T47D (cell line): ENCODE measurements around the gene TNRC6C.

Source experiments
- DNase-seq, 2 experiments: peaks; one replicate each; pipeline versions ENCODE4 v3.0.0 to v3.0.0-alpha.2; 2011 to 2012; ENCODE audit warnings: low read depth in 1 of 2, low spot score in 1 of 2
- JUND ChIP-seq: IDR thresholded peaks from 2 replicates; pipeline ENCODE4 v1.6.1; 2012; ENCODE audit warnings: low read depth
- in situ Hi-C: cut with HindIII; loops from 2 replicates; pipeline ENCODE4 v1.10.0; 2016; ENCODE audit warnings: low sequenced_read_pairs, low pct_unique_long_range_greater_than_20kb

Gene TNRC6C

GRCh38 chr17:77942112-77942988 lies 16.2 kb upstream of the TNRC6C start:
- no peak for DNase-seq
- in situ Hi-C loops, result no loop called here

DNA sequence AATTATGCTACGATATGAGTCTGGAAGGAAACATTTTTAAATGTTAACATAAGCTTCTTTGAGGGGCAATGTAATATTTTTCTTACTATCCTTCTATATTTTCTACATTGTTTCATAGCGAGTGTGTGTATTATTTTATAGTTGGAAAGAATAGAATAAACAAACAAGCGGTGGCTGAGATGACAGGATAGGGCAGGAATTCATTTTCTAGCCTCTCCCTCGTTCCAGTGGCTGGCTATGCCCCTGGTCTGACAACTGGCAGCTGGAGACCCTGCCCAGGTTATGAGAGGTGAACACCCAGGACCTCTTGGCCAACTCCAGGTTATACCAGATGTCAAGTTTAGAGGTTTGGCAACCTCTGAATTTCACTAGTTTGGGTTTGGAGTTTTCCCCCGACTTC lies 14.5 kb upstream of the TNRC6C start:
- DNase-seq, result no peak
- in situ Hi-C loops, result no loop called here
- no peak for TF ChIP-seq JUND

More at GRCh38 chr17:77942112-77942988, 16.2 kb upstream of the TNRC6C start:
- TF ChIP-seq JUND, result no peak

DNA sequence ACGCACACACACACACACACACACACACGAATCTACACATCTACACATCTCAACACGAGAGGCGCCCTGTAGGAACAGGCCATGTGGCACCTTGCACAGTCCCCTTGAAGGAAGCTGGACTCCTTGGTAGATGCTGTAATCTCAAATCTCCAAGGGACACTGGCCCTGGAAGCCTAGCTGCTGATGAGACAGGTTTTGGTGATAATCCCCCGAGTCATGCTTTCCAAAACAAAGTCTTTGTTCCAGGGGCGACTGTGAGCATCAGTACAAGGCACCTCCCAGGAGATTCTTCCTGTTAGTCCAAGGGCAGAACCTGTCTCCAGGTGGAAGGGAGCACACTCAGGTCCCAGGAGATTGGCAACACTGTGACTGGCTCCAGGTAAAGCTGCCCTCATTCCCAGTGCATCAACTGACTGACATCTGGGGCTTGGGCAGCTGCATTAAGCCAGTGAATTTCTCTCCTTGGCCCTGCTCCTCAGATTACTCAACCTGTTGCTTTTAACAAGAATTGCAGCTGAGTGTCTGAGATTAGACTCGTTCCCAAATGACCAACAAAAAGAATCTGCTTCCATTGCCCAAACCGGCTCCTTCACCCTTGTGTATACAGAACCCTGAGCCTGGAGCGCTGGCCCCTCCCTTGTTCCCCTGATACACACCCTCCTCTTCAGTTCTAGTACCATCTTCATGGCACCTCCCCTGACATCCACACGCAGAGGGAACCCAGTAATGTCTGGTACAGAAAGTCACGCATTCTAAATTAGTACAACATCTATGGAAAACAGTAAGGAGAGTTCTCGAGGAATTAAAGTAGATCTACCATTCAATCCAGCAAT lies 13.9 kb upstream of the TNRC6C start:
- TF ChIP-seq JUND, result no peak
- no peak for DNase-seq
- in situ Hi-C loops, result no loop called here

DNA sequence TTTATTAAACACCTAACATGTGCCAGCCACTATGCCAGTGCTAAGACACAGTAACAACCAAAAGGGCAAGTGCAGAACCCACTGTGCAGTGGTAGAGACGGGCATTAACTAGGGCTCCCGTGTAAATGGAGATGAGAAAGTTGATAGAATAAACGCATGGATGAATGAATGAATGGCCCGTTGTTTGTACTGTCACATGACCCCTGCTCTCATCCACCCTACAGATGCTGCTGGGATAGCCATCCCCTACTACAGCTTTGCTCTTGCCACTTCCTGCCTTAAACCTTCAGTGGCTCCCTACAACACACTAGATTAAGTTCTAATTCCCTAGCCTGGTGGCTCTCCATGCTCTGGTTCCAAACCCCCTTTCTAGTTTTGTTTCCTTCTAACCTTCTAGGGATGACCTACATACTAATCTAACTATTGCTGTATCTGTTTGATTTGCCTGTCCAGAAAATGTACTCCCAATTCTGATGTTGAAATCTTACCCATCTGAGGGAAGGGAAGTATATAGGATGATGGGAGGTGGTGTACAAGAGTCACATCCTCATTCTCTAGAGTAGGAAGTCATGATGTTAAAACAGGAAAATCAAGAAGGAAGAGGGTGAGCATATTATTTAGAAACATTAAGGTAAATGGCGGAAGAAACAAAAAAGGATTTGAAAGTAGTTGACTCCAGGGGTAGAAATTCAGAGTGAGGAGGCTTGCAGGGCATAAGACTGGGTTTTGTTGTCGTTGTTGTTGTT lies 11.4 kb upstream of the TNRC6C start:
- TF ChIP-seq JUND, result no peak
- in situ Hi-C loops, result no loop called here
- DNase-seq, result no peak

DNA sequence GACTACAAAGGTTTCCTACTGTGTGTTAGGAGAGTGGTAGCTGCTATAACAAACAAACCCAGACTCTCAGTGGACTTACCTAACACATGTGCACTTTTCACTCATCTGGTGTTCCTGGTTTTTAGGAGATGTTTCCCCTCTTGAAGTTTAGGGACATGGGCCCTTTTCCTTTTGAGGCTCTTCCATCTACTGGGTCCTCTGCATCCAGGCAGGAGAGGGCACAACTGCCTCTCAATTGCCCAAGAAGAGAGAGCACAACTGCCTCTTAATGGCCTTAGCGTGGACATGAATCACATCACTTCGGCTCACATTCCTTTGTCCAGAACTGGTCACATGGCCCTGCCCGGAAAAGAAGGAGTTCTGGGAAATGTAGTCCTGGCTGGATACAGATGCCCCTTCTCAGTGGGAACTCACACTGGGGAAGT lies 9.8 kb upstream of the TNRC6C start:
- peak; percentile 68 to 69 for DNase-seq
- in situ Hi-C loops, result no loop called here

GRCh38 chr17:77951123-77951522 lies 7.4 kb upstream of the TNRC6C start:
- in situ Hi-C loops, result no loop called here
- TF ChIP-seq JUND, result no peak
- peak; percentile 62 to 70 for DNase-seq

More for the DNA sequence above, 9.8 kb upstream of the TNRC6C start:
- TF ChIP-seq JUND, result no peak

DNA sequence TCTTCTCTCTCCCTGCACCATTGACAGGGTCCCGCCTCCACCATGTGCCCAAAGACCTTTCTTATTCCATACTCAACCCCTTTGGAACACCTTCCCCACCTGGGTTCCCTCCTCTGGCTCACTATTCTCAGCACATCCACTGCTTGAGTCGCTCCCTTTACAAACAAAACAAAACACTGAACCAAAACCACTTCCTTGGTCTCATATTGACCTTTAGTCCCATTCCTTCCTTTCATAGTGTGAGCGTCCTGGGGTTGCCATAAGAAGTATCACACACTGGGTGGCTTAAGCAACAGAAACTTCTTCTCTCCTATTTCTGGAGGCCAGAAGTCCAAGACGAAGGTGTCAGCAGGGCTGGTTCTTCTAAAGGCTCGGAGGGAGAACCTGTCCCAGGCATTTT lies 6.1 kb upstream of the TNRC6C start:
- in situ Hi-C loops, result no loop called here
- no peak for DNase-seq
- TF ChIP-seq JUND, result no peak

GRCh38 chr17:77957235-77957856 lies 1.2 kb upstream of the TNRC6C start:
- in situ Hi-C loops, result no loop called here
- DNase-seq, result no peak
- no peak for TF ChIP-seq JUND

DNA sequence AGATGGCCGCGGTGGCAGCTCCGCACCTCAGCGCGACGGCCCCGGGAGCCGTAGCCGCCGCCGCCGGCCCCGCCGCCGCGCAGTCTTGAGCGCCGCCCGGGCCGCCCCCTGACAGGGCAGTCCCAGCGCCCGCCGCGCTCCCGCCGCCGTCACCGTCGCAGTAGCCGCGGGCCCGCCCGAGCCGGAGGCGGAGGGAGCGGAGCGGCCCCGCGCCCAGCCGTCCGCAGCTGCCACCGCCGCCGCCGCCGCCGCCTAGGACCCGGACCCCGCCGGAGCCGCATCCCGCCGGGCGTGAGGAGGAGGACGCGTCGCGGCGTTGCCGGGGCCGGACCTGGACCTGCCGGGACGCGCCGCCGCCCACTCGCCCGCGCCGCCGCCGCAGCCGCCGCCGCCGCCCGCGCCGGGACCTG lies 218 bp downstream of the TNRC6C start:
- no peak for TF ChIP-seq JUND
- DNase-seq, result no peak
- in situ Hi-C loops, result no loop called here

DNA sequence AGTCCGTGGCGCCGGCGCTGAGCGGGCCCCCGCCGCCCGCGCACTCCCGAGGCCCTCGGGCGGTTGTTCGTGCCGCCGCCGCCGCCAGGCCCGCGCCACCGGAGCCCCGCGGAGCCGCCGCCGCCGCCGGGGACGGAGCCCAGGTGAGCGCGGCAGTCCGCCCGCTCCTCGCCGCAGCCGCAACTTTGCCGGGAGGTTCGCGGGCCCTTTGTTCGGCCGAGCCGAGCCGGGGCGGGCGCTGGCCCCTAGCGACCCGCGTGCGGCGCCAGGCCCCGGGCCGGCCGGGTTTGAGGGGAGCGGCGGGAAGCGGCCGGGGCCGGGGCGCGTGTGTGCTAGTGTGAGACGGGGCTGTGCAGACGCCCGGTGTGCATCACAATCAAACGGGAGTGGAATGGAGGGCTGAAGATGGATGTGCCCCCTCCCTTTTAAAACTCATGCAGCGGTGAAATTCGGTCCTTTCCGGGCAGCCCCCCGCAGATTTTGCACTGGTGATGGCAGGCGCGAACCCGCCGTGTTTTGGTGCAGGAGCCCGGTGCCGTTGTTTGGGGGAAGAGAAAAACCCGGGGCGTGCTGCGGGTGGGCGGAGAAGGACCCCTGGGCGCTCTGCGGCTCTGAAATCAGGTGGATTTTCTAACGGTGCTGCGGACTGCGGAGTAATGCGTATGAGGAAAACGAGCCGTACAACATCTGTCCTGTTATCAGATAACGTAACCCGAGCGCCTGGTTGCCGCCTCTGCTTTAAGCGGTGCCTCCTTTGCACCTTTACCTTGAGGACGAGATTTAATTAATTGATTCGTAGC lies 823 bp downstream of the TNRC6C start:
- DNase-seq, result peak in 1 of 2 experiments; percentile 72
- TF ChIP-seq JUND, result no peak
- in situ Hi-C loops, result no loop called here

- DNase-seq, result no peak
- no peak for TF ChIP-seq JUND
- in situ Hi-C loops, result no loop called here
Measured at GRCh38 chr17:77959926-77960521, 1.5 kb downstream of the TNRC6C start.
